Measurements from ENCODE around the gene SYDE2. TPM values are rescaled to one million over a fixed set of nuclear protein-coding genes. Genes with fewer than 3 reads are reported as not detected.

Gene SYDE2
- total RNA-seq, 1 donor from 2014 or later, result 21.4 TPM

- TF ChIP-seq CTCF (IDR thresholded peaks at IDR 0.05; ENCODE audit: borderline replicate concordance), result peak; percentile 18
- no peak for DNase-seq
- Histone ChIP-seq H3K4me3 (no peak overlapping the region), H3K9me3 (replicated peaks) (no peaks in the 10 kb centered on the region), H3K4me1 (peaks cover 15% of the 10 kb centered on the region), H3K27me3 (ENCODE audit: low read depth) (no peaks in the 10 kb centered on the region), H3K27ac (replicated peaks) (no peak overlapping the region), H3K36me3 (no peaks in the 10 kb centered on the region)
- intact Hi-C loops (cut with micrococcal nuclease), result no loop called here
Measured at GRCh38 chr1:85243372-85243771, 42.6 kb upstream of the SYDE2 start.

DNA sequence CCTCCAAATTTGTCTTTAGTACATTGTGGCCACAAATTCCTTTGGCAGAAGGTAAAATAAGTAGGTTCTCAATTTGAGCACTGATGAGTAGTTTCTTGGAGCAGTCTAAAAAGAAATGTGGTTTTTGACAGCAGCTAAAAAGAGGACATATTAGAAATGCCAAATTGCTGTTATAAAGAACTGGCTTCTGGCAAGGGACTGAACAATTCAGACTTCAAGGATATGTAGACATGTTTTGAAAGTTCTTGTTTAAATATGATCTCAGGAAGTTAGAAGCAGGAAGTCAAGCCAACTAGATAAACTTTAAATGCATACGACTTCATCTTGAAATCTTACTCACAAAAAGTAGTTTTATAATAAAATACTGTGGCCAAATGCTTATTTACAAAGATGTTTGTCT is 39.8 kb upstream of the SYDE2 start:
- H3K4me3 ChIP-seq, result no peak overlapping the region
- H3K36me3 ChIP-seq, result no peaks in the 10 kb centered on the region
- no peaks in the 10 kb centered on the region for H3K27me3 ChIP-seq (ENCODE audit: low read depth)
- no peak overlapping the region for H3K27ac ChIP-seq (replicated peaks)
- TF ChIP-seq CTCF (IDR thresholded peaks at IDR 0.05; ENCODE audit: borderline replicate concordance), result no peak
- DNase-seq, result no peak
- peaks cover 15% of the 10 kb centered on the region for H3K4me1 ChIP-seq
- intact Hi-C loops (cut with micrococcal nuclease), result no loop called here
- H3K9me3 ChIP-seq (replicated peaks), result no peaks in the 10 kb centered on the region

DNA sequence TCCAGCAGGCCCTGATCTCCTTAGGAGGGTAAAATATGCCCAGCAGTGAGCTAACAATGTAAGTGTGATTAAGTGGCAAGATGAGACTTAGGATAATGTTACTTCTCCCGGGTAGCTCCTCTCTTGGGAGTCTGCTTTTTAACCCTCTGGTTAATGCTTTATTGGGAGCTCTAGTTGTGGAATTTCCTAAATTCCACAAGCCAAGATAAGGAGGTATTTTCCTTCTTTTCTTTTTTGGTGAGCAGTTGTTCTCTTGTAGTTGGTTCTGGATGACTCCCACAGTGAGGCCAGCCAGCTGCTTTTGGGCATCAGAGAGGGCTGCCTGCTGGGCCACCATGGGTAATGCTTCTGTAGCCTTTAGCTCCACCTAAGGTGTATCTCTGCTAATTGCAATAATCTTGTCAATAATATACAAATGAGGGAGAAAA is 39.4 kb upstream of the SYDE2 start:
- no peak overlapping the region for H3K4me3 ChIP-seq
- H3K4me1 ChIP-seq, result peaks cover 15% of the 10 kb centered on the region
- no peaks in the 10 kb centered on the region for H3K9me3 ChIP-seq (replicated peaks)
- no peak overlapping the region for H3K27ac ChIP-seq (replicated peaks)
- H3K27me3 ChIP-seq (ENCODE audit: low read depth), result no peaks in the 10 kb centered on the region
- H3K36me3 ChIP-seq, result no peaks in the 10 kb centered on the region
- no peak for DNase-seq
- intact Hi-C loops (cut with micrococcal nuclease), result no loop called here
- peak; percentile 40 for TF ChIP-seq CTCF (IDR thresholded peaks at IDR 0.05; ENCODE audit: borderline replicate concordance)

GRCh38 chr1:85237613-85238012 is 36.8 kb upstream of the SYDE2 start:
- Histone ChIP-seq H3K27ac (replicated peaks) (no peak overlapping the region), H3K27me3 (ENCODE audit: low read depth) (no peaks in the 10 kb centered on the region), H3K4me3 (no peak overlapping the region), H3K4me1 (no peaks in the 10 kb centered on the region), H3K9me3 (replicated peaks) (no peaks in the 10 kb centered on the region), H3K36me3 (no peaks in the 10 kb centered on the region)
- intact Hi-C loops (cut with micrococcal nuclease), result no loop called here
- no peak for DNase-seq
- no peak for TF ChIP-seq CTCF (IDR thresholded peaks at IDR 0.05; ENCODE audit: borderline replicate concordance)

- H3K27me3 ChIP-seq (ENCODE audit: low read depth), result no peaks in the 10 kb centered on the region
- peaks cover 17% of the 10 kb centered on the region for H3K4me1 ChIP-seq
- H3K27ac ChIP-seq (replicated peaks), result peak overlapping the region; percentile 88
- DNase-seq, result no peak
- intact Hi-C loops (cut with micrococcal nuclease), result no loop called here
- no peak overlapping the region for H3K4me3 ChIP-seq
- TF ChIP-seq CTCF (IDR thresholded peaks at IDR 0.05; ENCODE audit: borderline replicate concordance), result peak; percentile 26
- no peaks in the 10 kb centered on the region for H3K9me3 ChIP-seq (replicated peaks)
- H3K36me3 ChIP-seq, result no peaks in the 10 kb centered on the region
Measured at GRCh38 chr1:85230305-85230977, 29.6 kb upstream of the SYDE2 start.
